PC-3 (cell line): Measurements from ENCODE around the gene ANK3.

Experiments
- CTCF ChIP-seq: fragments of 300-600 bp; sonication (generic); conservative IDR thresholded peaks from 2 replicates; pipeline ENCODE4 v1.5.1; 2017; ENCODE audit warnings: antibody characterized with exemption, low read depth, mild to moderate bottlenecking, low read length
- EZH2 ChIP-seq: fragments of 300-600 bp; sonication (generic); IDR thresholded peaks from one replicate; pipeline ENCODE4 v1.6.1; 2017; ENCODE audit warnings: antibody characterized with exemption, mild to moderate bottlenecking, low read length; ENCODE audit not compliant: unreplicated experiment
- EZH2phosphoT487 ChIP-seq: fragments of 300-600 bp; sonication (generic); IDR thresholded peaks from 2 replicates; pipeline ENCODE4 v1.6.1; 2018; ENCODE audit warnings: mild to moderate bottlenecking, antibody characterized with exemption, low read length, borderline replicate concordance

- no peak for TF ChIP-seq CTCF
- TF ChIP-seq EZH2: no peak
- TF ChIP-seq EZH2phosphoT487: no peak
Measured at GRCh38 chr10:60006062-60006461, 383.6 kb downstream of the ANK3 start.
